IMR-90 (cell line): ENCODE results near the gene KCNJ8. TPM values are rescaled to one million over a fixed set of nuclear protein-coding genes. Genes with fewer than 3 reads are reported as not detected.
A peak's percentile ranks its signal among the peaks of the same experiment; 100 is the strongest.

Source experiments
- ATAC-seq: fragments of 200-7000 bp; cut with Tn5 transposase; 2 replicates; pipeline ENCODE4 v1.9.1; 2020; ENCODE audit warnings: low read depth, mild to moderate bottlenecking, moderate library complexity
- BruUV-seq: library from RNA; stranded (reverse); fragments of 400-500 nt; replicated peaks from 2 replicates; lab custom pipeline; 2021; lab: Mats Ljungman, UMichigan
- CTCF ChIA-PET: fragments of 300-600 bp; formaldehyde crosslinking; extraction: SDS; loops from one replicate; lab custom pipeline; 2021; ENCODE audit warnings: antibody characterized with exemption; lab: Yijun Ruan, JAX
- POLR2A ChIA-PET: fragments of 300-600 bp; sonication (Branson Sonifier 250); formaldehyde crosslinking; loops from one replicate; lab custom pipeline; 2022; ENCODE audit warnings: antibody characterized with exemption; ENCODE audit not compliant: unreplicated experiment; lab: Charles Lee
- DNase-seq: peaks from one replicate; pipeline ENCODE4 v3.0.0; 2013
- H2AFZ ChIP-seq: replicated peaks from 2 replicates; pipeline ENCODE3; 2013; ENCODE audit warnings: low read length, mild to moderate bottlenecking; ENCODE audit not compliant: poor library complexity
- H2AK5ac ChIP-seq: 2 replicates; pipeline ENCODE4 v1.6.1; 2013; ENCODE audit warnings: low read depth, low read length, inconsistent platforms
- H2AK9ac ChIP-seq: replicated peaks from 2 replicates; pipeline ENCODE3; 2013; ENCODE audit warnings: mild to moderate bottlenecking, low read depth, low read length, moderate library complexity; ENCODE audit not compliant: poor library complexity
- H2BK120ac ChIP-seq: 2 replicates; pipeline ENCODE4 v1.6.1; 2013; ENCODE audit warnings: low read depth, low read length, inconsistent platforms
- H2BK15ac ChIP-seq: 3 replicates; pipeline ENCODE4 v1.6.1; 2013; ENCODE audit warnings: low read depth, low read length, inconsistent platforms
- H2BK20ac ChIP-seq: 2 replicates; pipeline ENCODE4 v1.6.1; 2013; ENCODE audit warnings: low read depth, mild to moderate bottlenecking, inconsistent platforms, low read length, moderate library complexity
- H2BK5ac ChIP-seq: 2 replicates; pipeline ENCODE4 v1.6.1; 2013; ENCODE audit warnings: mild to moderate bottlenecking, low read depth, low read length, inconsistent platforms; ENCODE audit not compliant: poor library complexity, severe bottlenecking
- H3K14ac ChIP-seq: replicated peaks from 2 replicates; pipeline ENCODE4 v1.6.1; 2013; ENCODE audit warnings: low read depth, low read length, inconsistent platforms
- H3K18ac ChIP-seq: 2 replicates; pipeline ENCODE4 v1.6.1; 2013; ENCODE audit warnings: low read depth, low read length, control low read depth
- H3K23ac ChIP-seq: 2 replicates; pipeline ENCODE4 v1.6.1; 2013; ENCODE audit warnings: low read depth, low read length, inconsistent platforms
- H3K27ac ChIP-seq: 2 replicates; pipeline ENCODE4 v1.5.1; 2013; ENCODE audit warnings: mild to moderate bottlenecking, control low read depth, low read length; ENCODE audit not compliant: insufficient read depth
- H3K27me3 ChIP-seq: 2 replicates; pipeline ENCODE4 v1.6.1; 2013; ENCODE audit warnings: low read length; ENCODE audit not compliant: control insufficient read depth, insufficient read depth
- H3K36me3 ChIP-seq: 2 replicates; pipeline ENCODE4 v1.6.1; 2013; ENCODE audit warnings: low read length, mixed read lengths; ENCODE audit not compliant: control insufficient read depth, insufficient read depth
- H3K4ac ChIP-seq: 2 replicates; pipeline ENCODE4 v1.6.1; 2013; ENCODE audit warnings: low read depth, low read length, inconsistent platforms
- H3K4me1 ChIP-seq: 2 replicates; pipeline ENCODE4 v1.6.1; 2013; ENCODE audit warnings: low read length, mixed read lengths; ENCODE audit not compliant: control insufficient read depth, insufficient read depth
- H3K4me2 ChIP-seq: 2 replicates; pipeline ENCODE4 v1.6.1; 2013; ENCODE audit warnings: low read depth, mild to moderate bottlenecking, control low read depth, low read length, moderate library complexity
- H3K4me3 ChIP-seq: 2 replicates; pipeline ENCODE4 v1.5.1; 2013; ENCODE audit warnings: low read depth, mild to moderate bottlenecking, control low read depth, low read length, moderate library complexity; ENCODE audit not compliant: insufficient read depth
- H3K56ac ChIP-seq: 2 replicates; pipeline ENCODE4 v1.6.1; 2013; ENCODE audit warnings: low read length, inconsistent platforms; ENCODE audit not compliant: insufficient read depth; ENCODE audit errors: extremely low read depth
- H3K79me1 ChIP-seq, 2 experiments: 2 replicates each; pipeline ENCODE4 v1.6.1; 2013; ENCODE audit warnings: low read length in 2 of 2, inconsistent platforms in 1 of 2, low read depth in 1 of 2
- H3K9ac ChIP-seq: 2 replicates; pipeline ENCODE4 v1.6.1; 2013; ENCODE audit warnings: low read depth, low read length, control low read depth
- H3K9me1 ChIP-seq: 2 replicates; pipeline ENCODE4 v1.6.1; 2013; ENCODE audit warnings: low read length, inconsistent platforms; ENCODE audit not compliant: insufficient read depth
- H3K9me3 ChIP-seq: 2 replicates; pipeline ENCODE4 v1.6.1; 2013; ENCODE audit warnings: low read length; ENCODE audit not compliant: control insufficient read depth, insufficient read depth
- H4K20me1 ChIP-seq: 2 replicates; pipeline ENCODE4 v1.6.1; 2013; ENCODE audit warnings: low read length, inconsistent platforms; ENCODE audit not compliant: insufficient read depth
- H4K5ac ChIP-seq: 2 replicates; pipeline ENCODE4 v1.6.1; 2013; ENCODE audit warnings: mild to moderate bottlenecking, low read depth, low read length, control low read depth
- H4K8ac ChIP-seq, 2 experiments: 2 replicates each; pipeline ENCODE4 v1.6.1; 2013; ENCODE audit warnings: low read depth in 2 of 2, low read length in 2 of 2, control low read depth in 1 of 2, inconsistent platforms in 1 of 2
- H4K91ac ChIP-seq: 2 replicates; pipeline ENCODE4 v1.6.1; 2013; ENCODE audit warnings: low read depth, low read length, inconsistent platforms; ENCODE audit not compliant: insufficient read depth
- CEBPB ChIP-seq: IDR thresholded peaks from 2 replicates; pipeline ENCODE4 v1.6.1; 2012; ENCODE audit warnings: low read depth, low read length, improper control_type of control experiment
- MAFK ChIP-seq: IDR thresholded peaks from 2 replicates; pipeline ENCODE4 v1.6.1; 2012; ENCODE audit warnings: low read depth, low read length, improper control_type of control experiment
- NFE2L2 ChIP-seq: fragments of 150-350 bp; IDR thresholded peaks from 2 replicates; pipeline ENCODE4 v1.6.1; 2016; ENCODE audit warnings: low read depth, mild to moderate bottlenecking, low read length
- POLR2A ChIP-seq: IDR thresholded peaks from 2 replicates; pipeline ENCODE4 v1.6.1; 2012; ENCODE audit warnings: mild to moderate bottlenecking, low read depth, low read length
- RAD21 ChIP-seq: IDR thresholded peaks from 2 replicates; pipeline ENCODE4 v1.6.1; 2012; ENCODE audit warnings: low read length, improper control_type of control experiment
- RCOR1 ChIP-seq: IDR thresholded peaks from 2 replicates; pipeline ENCODE4 v1.6.1; 2012; ENCODE audit warnings: mild to moderate bottlenecking, low read length, improper control_type of control experiment; ENCODE audit not compliant: insufficient replicate concordance
- RFX5 ChIP-seq: IDR thresholded peaks from 2 replicates; pipeline ENCODE4 v1.8.0; 2012; ENCODE audit warnings: low read depth, mild to moderate bottlenecking, low read length, moderate library complexity
- dilution Hi-C: fragments of 300-500 bp; cut with HindIII; formaldehyde crosslinking; loops from one replicate; pipeline ENCODE4 v1.14.3; 2018; ENCODE audit warnings: low sequenced_read_pairs; ENCODE audit not compliant: unreplicated experiment
- in situ Hi-C: fragments of 300-500 bp; cut with MboI; formaldehyde crosslinking; loops from 3 replicates; pipeline ENCODE4 v1.14.3; 2019; ENCODE audit warnings: low sequenced_read_pairs, inconsistent platforms, mixed read lengths
- intact Hi-C: fragments of 100-400 bp; cut with micrococcal nuclease; formaldehyde crosslinking; loops from 2 replicates; pipeline ENCODE4 v1.10.0; 2022
- polyA plus RNA-seq, 3 experiments: library from polyadenylated mRNA; depleted of rRNA; stranded (reverse); fragments of >200 nt; gene quantifications; 2 replicates each; pipeline ENCODE4 v1.2.3, GENCODE V29; 2012; ENCODE audit warnings: low replicate concordance in 1 of 3
- total RNA-seq: library from RNA; depleted of rRNA; stranded (reverse); fragments of >200 nt; gene quantifications from 2 replicates; pipeline ENCODE4 v1.2.3, GENCODE V29; 2012
- TF ChIP-seq, protein P1 (sequence below): fragments of 150-350 bp; IDR thresholded peaks from 2 replicates; pipeline ENCODE4 v1.6.1; 2016; ENCODE audit warnings: low read depth, mild to moderate bottlenecking, low read length, moderate library complexity, borderline replicate concordance

Gene KCNJ8
- total and polyA plus RNA-seq, 2 of the 4 experiments (the other 2 are of a cell fraction), result 8.0 to 15.8 TPM

DNA sequence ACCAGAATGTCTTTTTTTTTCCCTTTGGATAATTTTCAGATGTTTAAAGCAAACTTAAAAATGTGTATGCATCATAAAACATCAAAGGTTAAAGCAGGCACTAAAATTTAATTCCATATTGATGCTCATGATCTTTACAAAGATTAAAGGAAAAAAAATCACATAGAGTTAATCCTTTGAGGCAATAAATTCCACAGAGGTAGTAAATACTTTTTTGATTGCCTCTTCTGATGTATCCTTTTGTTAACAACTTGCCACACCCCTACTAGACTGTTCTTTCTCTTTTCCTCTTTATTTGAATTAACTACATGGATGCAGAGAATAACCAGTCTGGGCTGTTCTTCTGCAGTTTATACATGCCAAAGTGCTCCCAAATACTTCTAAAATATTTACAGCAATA, 45.2 kb upstream of the KCNJ8 start:
- dilution Hi-C loops (no loop called here), in situ Hi-C loops (no loop called here), intact Hi-C loops (no loop called here)
- H2AK9ac ChIP-seq, result no peak overlapping the region
- no TSS peak for BruUV-seq
- H3K56ac ChIP-seq, result no peak overlapping the region
- DNase-seq, result no peak
- no peak overlapping the region for H3K14ac ChIP-seq
- no peak overlapping the region for H3K4ac ChIP-seq
- no peak overlapping the region for H3K27ac ChIP-seq
- no peak overlapping the region for H4K5ac ChIP-seq
- H2BK15ac ChIP-seq, result no peak overlapping the region
- ChIA-PET CTCF (no interaction called here), POLR2A (no interaction called here)
- H2BK5ac ChIP-seq, result peak overlapping the region; percentile 76
- H4K20me1 ChIP-seq, result no peaks in the 10 kb centered on the region
- 0 out of 2 replicates have a peak overlapping the region, but pooled peaks have one; percentile 32 for H3K23ac ChIP-seq
- H2BK120ac ChIP-seq, result peak overlapping the region; percentile 44; the same call in 1 of the 2 replicates
- peak overlapping the region; percentile 23; the same call in 1 of the 2 replicates for H2BK20ac ChIP-seq
- no peaks in the 10 kb centered on the region for H3K36me3 ChIP-seq
- H3K4me1 ChIP-seq, result peaks cover 2% of the 10 kb centered on the region; the same call in 1 of the 2 replicates
- H3K4me2 ChIP-seq, result peak overlapping the region; percentile 31; the same call in 1 of the 2 replicates
- H3K18ac ChIP-seq, result 0 out of 2 replicates have a peak overlapping the region, but pooled peaks have one; percentile 6
- no peaks in the 10 kb centered on the region for H3K9me1 ChIP-seq
- H4K8ac ChIP-seq, result no peak overlapping the region; a peak in 1 of 4 replicates
- TF ChIP-seq NFE2L2 (no peak), MAFK (no peak), RAD21 (no peak), POLR2A (no peak), RCOR1 (no peak), RFX5 (no peak), CEBPB (no peak)
- TF ChIP-seq, protein P1, sequence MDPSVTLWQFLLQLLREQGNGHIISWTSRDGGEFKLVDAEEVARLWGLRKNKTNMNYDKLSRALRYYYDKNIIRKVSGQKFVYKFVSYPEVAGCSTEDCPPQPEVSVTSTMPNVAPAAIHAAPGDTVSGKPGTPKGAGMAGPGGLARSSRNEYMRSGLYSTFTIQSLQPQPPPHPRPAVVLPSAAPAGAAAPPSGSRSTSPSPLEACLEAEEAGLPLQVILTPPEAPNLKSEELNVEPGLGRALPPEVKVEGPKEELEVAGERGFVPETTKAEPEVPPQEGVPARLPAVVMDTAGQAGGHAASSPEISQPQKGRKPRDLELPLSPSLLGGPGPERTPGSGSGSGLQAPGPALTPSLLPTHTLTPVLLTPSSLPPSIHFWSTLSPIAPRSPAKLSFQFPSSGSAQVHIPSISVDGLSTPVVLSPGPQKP, result no peak
- H3K27me3 ChIP-seq, result no peaks in the 10 kb centered on the region
- no peak overlapping the region; the same call in 1 of the 2 replicates for H4K91ac ChIP-seq
- ATAC-seq, result no peak
- no peaks in the 10 kb centered on the region for H3K9me3 ChIP-seq
- H2AK5ac ChIP-seq, result no peak overlapping the region
- H3K4me3 ChIP-seq, result no peak overlapping the region
- H3K79me1 ChIP-seq, result no peaks in the 10 kb centered on the region
- H3K9ac ChIP-seq, result no peak overlapping the region; the same call in 1 of the 2 replicates
- no peak overlapping the region for H2AFZ ChIP-seq
